ENCODE data around the gene ZBED6.
A peak's percentile ranks its signal among the peaks of the same experiment; 100 is the strongest.

ZBED6 gene

DNA sequence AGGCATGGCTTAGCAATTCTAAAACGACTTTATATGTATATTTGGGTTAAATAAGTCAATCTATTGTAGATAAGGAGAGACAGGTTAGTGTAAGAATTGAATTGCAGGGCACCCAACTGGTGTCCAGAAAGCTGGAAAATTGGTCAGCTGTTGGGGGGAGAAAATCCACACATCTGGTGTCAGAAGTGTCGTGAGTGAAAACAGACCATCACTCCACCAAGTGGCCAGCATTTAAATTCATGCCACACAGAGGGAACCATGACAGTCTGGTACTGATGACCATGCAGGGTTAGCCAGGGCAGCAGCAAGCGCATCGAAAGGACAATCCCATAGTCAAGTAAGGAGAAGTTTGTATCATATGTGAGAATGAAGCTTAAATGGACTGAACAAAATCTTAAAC is 18.8 kb upstream of the ZBED6 start:
- no peak for TF ChIP-seq EZH2phosphoT487 (IDR thresholded peaks at IDR 0.05; ENCODE audit: low read depth)
- TF ChIP-seq, protein P1, sequence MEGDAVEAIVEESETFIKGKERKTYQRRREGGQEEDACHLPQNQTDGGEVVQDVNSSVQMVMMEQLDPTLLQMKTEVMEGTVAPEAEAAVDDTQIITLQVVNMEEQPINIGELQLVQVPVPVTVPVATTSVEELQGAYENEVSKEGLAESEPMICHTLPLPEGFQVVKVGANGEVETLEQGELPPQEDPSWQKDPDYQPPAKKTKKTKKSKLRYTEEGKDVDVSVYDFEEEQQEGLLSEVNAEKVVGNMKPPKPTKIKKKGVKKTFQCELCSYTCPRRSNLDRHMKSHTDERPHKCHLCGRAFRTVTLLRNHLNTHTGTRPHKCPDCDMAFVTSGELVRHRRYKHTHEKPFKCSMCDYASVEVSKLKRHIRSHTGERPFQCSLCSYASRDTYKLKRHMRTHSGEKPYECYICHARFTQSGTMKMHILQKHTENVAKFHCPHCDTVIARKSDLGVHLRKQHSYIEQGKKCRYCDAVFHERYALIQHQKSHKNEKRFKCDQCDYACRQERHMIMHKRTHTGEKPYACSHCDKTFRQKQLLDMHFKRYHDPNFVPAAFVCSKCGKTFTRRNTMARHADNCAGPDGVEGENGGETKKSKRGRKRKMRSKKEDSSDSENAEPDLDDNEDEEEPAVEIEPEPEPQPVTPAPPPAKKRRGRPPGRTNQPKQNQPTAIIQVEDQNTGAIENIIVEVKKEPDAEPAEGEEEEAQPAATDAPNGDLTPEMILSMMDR (IDR thresholded peaks at IDR 0.05; ENCODE audit: low read depth, low read length): peak; percentile 37
- Histone ChIP-seq H3K4me1 (ENCODE audit: low read length) (no peaks in the 10 kb centered on the region), H4K20me1 (ENCODE audit: insufficient read depth, low read length) (no peaks in the 10 kb centered on the region), H3K27me3 (ENCODE audit: low read depth, low read length) (peaks cover 3% of the 10 kb centered on the region; the same call in 1 of the 2 replicates), H3K4me2 (ENCODE audit: low read length) (no peak overlapping the region), H3K27ac (ENCODE audit: low read length) (no peak overlapping the region), H3K9me3 (ENCODE audit: insufficient read depth, low read length) (no peaks in the 10 kb centered on the region), H2AFZ (ENCODE audit: low read depth, low read length) (no peak overlapping the region), H3K79me2 (ENCODE audit: low read length) (no peaks in the 10 kb centered on the region), H3K36me3 (replicated peaks; ENCODE audit: low read depth, low read length) (no peaks in the 10 kb centered on the region), H3K4me3 (ENCODE audit: low read length) (no peak overlapping the region), H3K9ac (ENCODE audit: low read length) (no peak overlapping the region)

DNA sequence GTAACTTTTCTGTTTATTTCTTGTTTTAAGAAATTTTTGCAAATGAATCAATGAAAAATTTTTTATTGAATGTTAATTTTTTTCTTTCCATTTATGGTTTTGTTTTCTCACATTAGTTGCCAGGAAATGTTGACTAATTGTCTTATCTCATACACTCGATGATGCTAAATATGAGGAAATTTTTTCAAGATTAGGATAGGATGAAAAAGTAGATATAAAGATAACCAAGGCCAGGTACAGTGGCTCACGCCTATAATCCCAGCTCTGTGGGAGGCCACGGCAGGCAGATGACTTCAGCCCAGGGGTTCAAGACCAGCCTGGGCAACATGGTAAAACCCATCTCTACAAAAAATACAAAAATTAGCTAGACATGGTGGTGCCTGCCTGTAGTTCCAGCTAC is 17.8 kb upstream of the ZBED6 start:
- Histone ChIP-seq H3K9me3 (ENCODE audit: insufficient read depth, low read length) (no peaks in the 10 kb centered on the region), H3K4me2 (ENCODE audit: low read length) (no peak overlapping the region), H3K27ac (ENCODE audit: low read length) (no peak overlapping the region), H3K4me1 (ENCODE audit: low read length) (no peaks in the 10 kb centered on the region), H3K9ac (ENCODE audit: low read length) (no peak overlapping the region), H3K36me3 (replicated peaks; ENCODE audit: low read depth, low read length) (no peaks in the 10 kb centered on the region), H2AFZ (ENCODE audit: low read depth, low read length) (no peak overlapping the region), H3K27me3 (ENCODE audit: low read depth, low read length) (0 out of 2 replicates have a peak, but pooled peaks cover 3% of the 10 kb centered on the region), H4K20me1 (ENCODE audit: insufficient read depth, low read length) (no peaks in the 10 kb centered on the region), H3K79me2 (ENCODE audit: low read length) (no peaks in the 10 kb centered on the region), H3K4me3 (ENCODE audit: low read length) (no peak overlapping the region)
- TF ChIP-seq EZH2phosphoT487 (IDR thresholded peaks at IDR 0.05; ENCODE audit: low read depth): no peak
- TF ChIP-seq, protein P1 (IDR thresholded peaks at IDR 0.05; ENCODE audit: low read depth, low read length): no peak

DNA sequence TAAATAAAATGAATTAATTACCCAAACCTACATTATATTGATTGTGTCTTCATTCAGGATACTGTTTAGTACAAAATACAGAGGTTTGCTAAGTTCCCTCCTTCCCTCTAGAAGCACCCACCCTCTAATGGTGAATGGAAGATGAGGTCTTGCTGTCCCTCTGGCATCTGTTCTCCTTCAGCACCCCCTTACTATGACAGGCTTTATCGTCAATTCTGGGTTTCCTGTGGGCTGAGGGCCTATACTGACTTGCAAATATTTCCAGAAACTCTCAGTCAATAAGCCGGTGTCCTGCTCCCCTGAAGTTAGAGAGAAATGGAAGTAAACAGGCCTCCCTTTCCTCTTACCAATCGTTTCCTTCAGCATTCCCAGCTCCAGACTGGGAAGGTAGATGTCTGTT is 17.3 kb upstream of the ZBED6 start:
- no peaks in the 10 kb centered on the region for H3K4me1 ChIP-seq (ENCODE audit: low read length)
- no peak overlapping the region for H3K9ac ChIP-seq (ENCODE audit: low read length)
- H3K36me3 ChIP-seq (replicated peaks; ENCODE audit: low read depth, low read length): no peaks in the 10 kb centered on the region
- TF ChIP-seq, protein P1 (IDR thresholded peaks at IDR 0.05; ENCODE audit: low read depth, low read length): no peak
- TF ChIP-seq EZH2phosphoT487 (IDR thresholded peaks at IDR 0.05; ENCODE audit: low read depth): no peak
- no peaks in the 10 kb centered on the region for H3K79me2 ChIP-seq (ENCODE audit: low read length)
- H3K9me3 ChIP-seq (ENCODE audit: insufficient read depth, low read length): no peaks in the 10 kb centered on the region
- no peak overlapping the region for H3K4me2 ChIP-seq (ENCODE audit: low read length)
- H3K27ac ChIP-seq (ENCODE audit: low read length): no peak overlapping the region
- no peak overlapping the region for H3K4me3 ChIP-seq (ENCODE audit: low read length)
- no peaks in the 10 kb centered on the region for H3K27me3 ChIP-seq (ENCODE audit: low read depth, low read length)
- no peak overlapping the region for H2AFZ ChIP-seq (ENCODE audit: low read depth, low read length)
- H4K20me1 ChIP-seq (ENCODE audit: insufficient read depth, low read length): no peaks in the 10 kb centered on the region

DNA sequence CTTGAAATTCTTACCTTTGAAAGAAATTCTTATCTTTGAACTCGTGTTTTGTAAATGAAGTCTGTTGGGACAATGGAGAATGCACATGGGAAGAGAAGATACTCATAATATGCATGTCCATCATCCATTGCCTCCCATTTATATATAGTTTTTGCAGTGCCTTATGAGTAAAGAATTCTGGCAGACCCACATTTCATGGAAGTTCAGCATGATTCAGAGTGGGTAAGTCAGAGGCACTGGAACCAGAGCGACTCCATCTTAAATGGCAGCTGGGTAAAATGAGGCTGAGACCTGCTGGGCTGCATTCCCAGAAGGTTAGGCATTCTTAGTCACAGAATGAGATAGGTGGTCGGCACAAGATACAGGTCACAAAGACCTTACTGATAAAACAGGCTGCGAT is 16.6 kb upstream of the ZBED6 start:
- Histone ChIP-seq H3K36me3 (replicated peaks; ENCODE audit: low read depth, low read length) (no peaks in the 10 kb centered on the region), H3K4me3 (ENCODE audit: low read length) (no peak overlapping the region), H3K27me3 (ENCODE audit: low read depth, low read length) (no peaks in the 10 kb centered on the region), H3K9ac (ENCODE audit: low read length) (no peak overlapping the region), H2AFZ (ENCODE audit: low read depth, low read length) (no peak overlapping the region), H3K79me2 (ENCODE audit: low read length) (no peaks in the 10 kb centered on the region), H3K9me3 (ENCODE audit: insufficient read depth, low read length) (no peaks in the 10 kb centered on the region), H3K4me1 (ENCODE audit: low read length) (no peaks in the 10 kb centered on the region), H3K27ac (ENCODE audit: low read length) (no peak overlapping the region), H3K4me2 (ENCODE audit: low read length) (no peak overlapping the region), H4K20me1 (ENCODE audit: insufficient read depth, low read length) (no peaks in the 10 kb centered on the region)
- no peak for TF ChIP-seq EZH2phosphoT487 (IDR thresholded peaks at IDR 0.05; ENCODE audit: low read depth)
- TF ChIP-seq, protein P1 (IDR thresholded peaks at IDR 0.05; ENCODE audit: low read depth, low read length): no peak
